M059J (cell line): ENCODE results near the gene SERPINA9. TPM values are rescaled to one million over a fixed set of nuclear protein-coding genes. Genes with fewer than 3 reads are reported as not detected.
"Not testable (repeated sequence)": the region's sequence is repeated elsewhere in the genome, so short reads cannot be mapped to it uniquely, and the experiment has no call there.

Experiments used
- DNase-seq: peaks from one replicate; pipeline ENCODE4 v3.0.0-alpha.2; 2012; ENCODE audit warnings: low read depth
- total RNA-seq: library from RNA; depleted of rRNA; stranded (reverse); fragments of >200 nt; shearing (Covaris generic); gene quantifications from 2 replicates; pipeline ENCODE4 v1.2.3, GENCODE V29; 2014; rRNA removed

SERPINA9 gene
- not detected in 2 replicates for total RNA-seq

GRCh38 chr14:94476023-94476422, at the start of gene SERPINA9:
Gene SERPINA9, minus strand, starts transcription at chr14:94476197. Its CDS starts 6,357 bp downstream, at chr14:94469840.
- no peak for DNase-seq

- no peak for DNase-seq
These were observed 48.1 kb upstream of the SERPINA9 start for GRCh38 chr14:94524093-94524492.

GRCh38 chr14:94523265-94523664, 47.3 kb upstream of the SERPINA9 start:
- DNase-seq: no peak

GRCh38 chr14:94522115-94522724, 46.2 kb upstream of the SERPINA9 start:
- DNase-seq: no peak

- no peak for DNase-seq
These were observed 45.5 kb upstream of the SERPINA9 start for GRCh38 chr14:94521375-94522114.

- no peak for DNase-seq
These were observed 41.8 kb upstream of the SERPINA9 start for GRCh38 chr14:94517641-94518257.

- DNase-seq: no peak
These were observed 41.2 kb upstream of the SERPINA9 start for GRCh38 chr14:94517248-94517640.

GRCh38 chr14:94515856-94516255, 39.9 kb upstream of the SERPINA9 start:
- no peak for DNase-seq

- DNase-seq: no peak
These were observed 39.4 kb upstream of the SERPINA9 start for GRCh38 chr14:94515426-94515825.

GRCh38 chr14:94514351-94514750, 38.4 kb upstream of the SERPINA9 start:
- DNase-seq: no peak

- DNase-seq: not testable (repeated sequence)
These were observed 34.5 kb upstream of the SERPINA9 start for GRCh38 chr14:94510481-94510880.

- DNase-seq: no peak
These were observed 33.4 kb upstream of the SERPINA9 start, which contains the start of gene SERPINA12 for GRCh38 chr14:94509356-94509755. Gene SERPINA12, minus strand, starts transcription at chr14:94509469. Its CDS starts 11,072 bp downstream, at chr14:94498397.

GRCh38 chr14:94505641-94506040, 29.6 kb upstream of the SERPINA9 start:
- no peak for DNase-seq

- DNase-seq: no peak
These were observed 29.2 kb upstream of the SERPINA9 start for GRCh38 chr14:94505206-94505605.

GRCh38 chr14:94501588-94502516, 25.9 kb upstream of the SERPINA9 start:
- DNase-seq: no peak

GRCh38 chr14:94500264-94500663, 24.3 kb upstream of the SERPINA9 start:
- DNase-seq: no peak

GRCh38 chr14:94499673-94500072, 23.7 kb upstream of the SERPINA9 start:
- no peak for DNase-seq

GRCh38 chr14:94498215-94498614, 22.2 kb upstream of the SERPINA9 start:
- DNase-seq: no peak

- no peak for DNase-seq
These were observed 18.1 kb upstream of the SERPINA9 start for GRCh38 chr14:94494085-94494484.

- DNase-seq: no peak
These were observed 15.5 kb upstream of the SERPINA9 start for GRCh38 chr14:94491511-94491910.

GRCh38 chr14:94489336-94489735, 13.3 kb upstream of the SERPINA9 start:
- DNase-seq: no peak

GRCh38 chr14:94486883-94487282, 10.9 kb upstream of the SERPINA9 start:
- DNase-seq: no peak
